ENCODE data around the gene PSMB5. TPM values are rescaled to one million over a fixed set of nuclear protein-coding genes. Genes with fewer than 3 reads are reported as not detected.

The PSMB5 gene
- total RNA-seq, 4 donors from 2014 or later, result 304 to 543 (median 486) TPM

DNA sequence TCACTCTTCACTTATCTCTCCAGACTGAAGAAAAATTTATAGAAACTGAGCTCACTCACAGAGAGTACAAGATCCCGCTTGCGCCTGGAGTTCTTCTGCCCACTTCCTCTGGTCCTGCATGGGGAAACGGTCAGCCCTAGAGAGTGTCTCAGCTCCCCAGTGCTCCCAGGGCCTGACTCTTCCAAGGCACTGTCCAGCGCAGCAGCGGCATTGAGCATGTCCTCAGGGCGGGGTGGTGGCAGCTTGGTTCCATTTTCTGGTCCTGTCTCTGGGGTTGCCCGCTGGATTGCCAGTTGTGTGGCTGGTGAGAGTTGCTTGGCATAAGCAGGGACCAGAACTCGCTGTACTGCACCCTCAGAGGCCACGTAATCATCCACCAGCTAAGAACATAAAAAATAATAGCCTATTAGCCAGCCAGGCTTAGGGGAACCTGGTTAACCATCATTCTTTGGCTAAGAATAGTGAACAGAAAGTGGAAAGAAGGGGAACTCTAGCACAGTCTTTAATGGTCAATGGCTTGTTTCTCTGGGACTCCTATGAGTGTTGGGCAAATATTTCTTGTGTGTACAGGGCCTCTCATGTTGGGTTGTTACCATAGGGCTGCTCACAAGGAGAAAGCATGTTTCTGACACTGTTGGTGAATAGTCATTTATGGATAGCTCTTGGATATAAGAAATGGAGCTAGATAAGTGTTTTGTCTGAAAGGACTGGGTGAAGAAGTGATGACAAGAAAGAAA is 38.6 kb downstream of the PSMB5 start:
- no peak for ATAC-seq
- H3K9me3 ChIP-seq, result no peaks in the 10 kb centered on the region
- intact Hi-C loops (cut with DNase I; ENCODE audit: low total_unique reads), result no loop called here

DNA sequence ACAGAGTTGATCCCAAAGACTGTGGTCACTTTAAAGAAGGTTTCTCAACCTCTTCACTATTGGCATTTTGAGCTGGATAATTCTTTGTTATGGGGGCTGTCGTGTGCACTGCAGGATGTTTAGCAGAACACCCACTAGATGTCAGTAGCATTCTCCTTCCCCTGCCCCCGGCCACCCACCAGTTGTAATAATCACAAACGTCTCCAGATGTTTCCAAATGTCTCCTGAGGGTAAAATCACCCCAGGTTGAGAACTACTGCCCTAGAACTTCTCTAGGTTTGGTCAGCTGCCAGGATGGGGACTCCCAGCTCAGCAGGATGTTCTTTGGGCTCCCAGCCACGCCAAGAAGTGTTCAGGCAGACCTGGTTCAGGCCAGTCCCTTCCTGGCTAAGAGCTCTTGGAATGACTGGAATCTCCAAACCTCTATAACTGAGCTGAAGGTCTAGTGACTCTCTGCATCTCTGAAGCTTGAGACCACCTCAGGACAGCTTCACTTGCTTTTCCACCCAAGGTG is 39.9 kb downstream of the PSMB5 start:
- Histone ChIP-seq H3K36me3 (peaks cover 0 to 3% of the 10 kb centered on the region in 2 donors), H3K4me3 (no peak overlapping the region), H3K27me3 (no peaks in the 10 kb centered on the region), H3K27ac (no peak overlapping the region), H3K4me1 (no peaks in the 10 kb centered on the region), H3K9me3 (no peaks in the 10 kb centered on the region)
- ATAC-seq, result no peak
- TF ChIP-seq POLR2A (IDR thresholded peaks at IDR 0.05), result no peak
- TF ChIP-seq, protein P1, sequence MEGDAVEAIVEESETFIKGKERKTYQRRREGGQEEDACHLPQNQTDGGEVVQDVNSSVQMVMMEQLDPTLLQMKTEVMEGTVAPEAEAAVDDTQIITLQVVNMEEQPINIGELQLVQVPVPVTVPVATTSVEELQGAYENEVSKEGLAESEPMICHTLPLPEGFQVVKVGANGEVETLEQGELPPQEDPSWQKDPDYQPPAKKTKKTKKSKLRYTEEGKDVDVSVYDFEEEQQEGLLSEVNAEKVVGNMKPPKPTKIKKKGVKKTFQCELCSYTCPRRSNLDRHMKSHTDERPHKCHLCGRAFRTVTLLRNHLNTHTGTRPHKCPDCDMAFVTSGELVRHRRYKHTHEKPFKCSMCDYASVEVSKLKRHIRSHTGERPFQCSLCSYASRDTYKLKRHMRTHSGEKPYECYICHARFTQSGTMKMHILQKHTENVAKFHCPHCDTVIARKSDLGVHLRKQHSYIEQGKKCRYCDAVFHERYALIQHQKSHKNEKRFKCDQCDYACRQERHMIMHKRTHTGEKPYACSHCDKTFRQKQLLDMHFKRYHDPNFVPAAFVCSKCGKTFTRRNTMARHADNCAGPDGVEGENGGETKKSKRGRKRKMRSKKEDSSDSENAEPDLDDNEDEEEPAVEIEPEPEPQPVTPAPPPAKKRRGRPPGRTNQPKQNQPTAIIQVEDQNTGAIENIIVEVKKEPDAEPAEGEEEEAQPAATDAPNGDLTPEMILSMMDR (IDR thresholded peaks at IDR 0.05 in 4 of 5, conservative IDR thresholded peaks at IDR 0.05 in 1 of 5), result peak in 2 of 5 experiments; percentile 47 to 50
- intact Hi-C loops (cut with DNase I; ENCODE audit: low total_unique reads) (no loop called here), in situ Hi-C loops (cut with MboI; ENCODE audit: low sequenced_read_pairs in 4 of 4) (loop anchor here in 3 of 4 donors (5.0 kb wide), 2 partner anchors 57 to 67 kb away; no protein-coding TSS in a partner anchor)
- DNase-seq, result no peak

More for the DNA sequence above, 38.6 kb downstream of the PSMB5 start:
- Histone ChIP-seq H3K27ac (no peak overlapping the region), H3K27me3 (no peaks in the 10 kb centered on the region), H3K36me3 (no peaks in the 10 kb centered on the region), H3K4me1 (no peaks in the 10 kb centered on the region), H3K4me3 (no peak overlapping the region)
- in situ Hi-C loops (cut with MboI; ENCODE audit: low sequenced_read_pairs in 4 of 4), result no loop called here
- TF ChIP-seq, protein P1 (IDR thresholded peaks at IDR 0.05 in 4 of 5, conservative IDR thresholded peaks at IDR 0.05 in 1 of 5), result no peak
- no peak for TF ChIP-seq POLR2A (IDR thresholded peaks at IDR 0.05)
- DNase-seq, result no peak

DNA sequence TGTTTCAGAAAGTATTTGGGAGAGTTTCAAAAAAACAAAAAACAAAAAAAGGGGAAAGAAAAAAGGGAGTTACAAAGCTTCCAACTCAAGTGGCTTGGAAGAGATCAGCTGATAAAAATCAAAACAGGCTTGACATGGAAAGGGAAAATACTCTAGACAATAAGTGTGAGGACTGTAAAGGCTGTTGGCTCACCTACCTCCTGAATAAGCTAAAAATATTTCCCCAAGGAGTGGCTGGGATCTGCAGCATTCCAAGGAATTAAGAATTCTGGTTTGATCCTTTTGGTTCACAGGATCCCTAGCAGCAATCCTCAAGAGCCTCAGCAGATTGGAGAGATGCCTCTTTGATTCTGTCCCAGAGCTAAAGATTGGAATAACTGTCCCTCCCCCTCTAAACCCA is 41.2 kb downstream of the PSMB5 start:
- ATAC-seq (no peak), DNase-seq (no peak)
- Histone ChIP-seq H3K36me3 (peaks cover 0 to 14% of the 10 kb centered on the region in 2 donors), H3K4me3 (no peak overlapping the region), H3K27ac (no peak overlapping the region), H3K4me1 (no peaks in the 10 kb centered on the region), H3K27me3 (no peaks in the 10 kb centered on the region), H3K9me3 (no peaks in the 10 kb centered on the region)
- in situ Hi-C loops (cut with MboI; ENCODE audit: low sequenced_read_pairs in 4 of 4) (loop anchor here in 3 of 4 donors (5.0 kb wide), 2 partner anchors 59 to 69 kb away; no protein-coding TSS in a partner anchor), intact Hi-C loops (cut with DNase I; ENCODE audit: low total_unique reads) (no loop called here)
- TF ChIP-seq, protein P1 (IDR thresholded peaks at IDR 0.05 in 4 of 5, conservative IDR thresholded peaks at IDR 0.05 in 1 of 5), result no peak
- no peak for TF ChIP-seq POLR2A (IDR thresholded peaks at IDR 0.05)

DNA sequence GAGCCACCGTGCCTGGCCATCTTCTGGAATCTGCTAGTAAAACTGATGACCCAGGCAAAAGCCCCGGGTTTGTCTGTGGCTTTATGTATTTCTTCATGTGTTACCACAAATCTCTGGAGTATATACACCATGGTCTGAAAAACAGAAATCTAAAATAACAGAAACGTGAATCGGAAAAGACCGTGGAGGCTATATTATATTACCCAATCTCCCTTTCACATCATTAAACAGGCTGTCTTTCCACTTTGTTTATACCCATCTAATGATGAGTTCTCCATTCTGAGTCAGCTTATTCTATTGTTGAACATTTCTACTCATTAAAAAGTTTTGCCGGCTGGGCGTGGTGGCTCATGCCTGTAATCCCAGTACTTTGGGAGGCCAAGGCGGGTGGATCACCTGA is 42.8 kb downstream of the PSMB5 start:
- no peak overlapping the region for H3K4me3 ChIP-seq
- intact Hi-C loops (cut with DNase I; ENCODE audit: low total_unique reads) (no loop called here), in situ Hi-C loops (cut with MboI; ENCODE audit: low sequenced_read_pairs in 4 of 4) (loop anchor here in 3 of 4 donors (5.0 kb wide), 2 partner anchors 60 to 70 kb away; no protein-coding TSS in a partner anchor)
- no peaks in the 10 kb centered on the region for H3K9me3 ChIP-seq
- H3K27me3 ChIP-seq, result no peaks in the 10 kb centered on the region
- peaks cover 0 to 14% of the 10 kb centered on the region in 2 donors for H3K36me3 ChIP-seq
- no peak overlapping the region for H3K27ac ChIP-seq
- ATAC-seq (no peak), DNase-seq (no peak)
- H3K4me1 ChIP-seq, result no peaks in the 10 kb centered on the region
- TF ChIP-seq, protein P1 (IDR thresholded peaks at IDR 0.05 in 4 of 5, conservative IDR thresholded peaks at IDR 0.05 in 1 of 5), result no peak
- TF ChIP-seq POLR2A (IDR thresholded peaks at IDR 0.05), result no peak

All from gastrocnemius medialis (tissue), 4 donors.